ENCODE results near the gene HTATIP2.
"Not testable (repeated sequence)": the region's sequence is repeated elsewhere in the genome, so short reads cannot be mapped to it uniquely, and the experiment has no call there.

The HTATIP2 gene

GRCh38 chr11:20363500-20364340 is at the start of gene HTATIP2:
TSS of gene HTATIP2 (plus strand) at chr11:20363714. CDS start at chr11:20364238, 524 bp downstream.
- peak; percentile 79 for DNase-seq

GRCh38 chr11:20315800-20316199 is 47.7 kb upstream of the HTATIP2 start:
- DNase-seq: no peak

- no peak for DNase-seq
These were observed 42.3 kb upstream of the HTATIP2 start for GRCh38 chr11:20321177-20321576.

GRCh38 chr11:20327377-20327935 is 36.1 kb upstream of the HTATIP2 start:
- DNase-seq: no peak

- DNase-seq: no peak
These were observed 27.5 kb upstream of the HTATIP2 start for GRCh38 chr11:20336056-20336455.

- no peak for DNase-seq
These were observed 25.9 kb upstream of the HTATIP2 start for GRCh38 chr11:20337526-20338154.

- no peak for DNase-seq
These were observed 21.0 kb upstream of the HTATIP2 start for GRCh38 chr11:20342347-20343141.

- no peak for DNase-seq
These were observed 12.4 kb upstream of the HTATIP2 start for GRCh38 chr11:20351136-20351535.

- no peak for DNase-seq
These were observed 11.7 kb upstream of the HTATIP2 start for GRCh38 chr11:20351751-20352262.

GRCh38 chr11:20353829-20354434 is 9.6 kb upstream of the HTATIP2 start:
- peak; percentile 24 for DNase-seq

GRCh38 chr11:20355221-20356219 is 8.0 kb upstream of the HTATIP2 start:
- DNase-seq: peak; percentile 35

GRCh38 chr11:20357150-20357549 is 6.4 kb upstream of the HTATIP2 start:
- no peak for DNase-seq

GRCh38 chr11:20360650-20361049 is 2.9 kb upstream of the HTATIP2 start:
- peak; percentile 19 for DNase-seq

GRCh38 chr11:20362481-20362880 is 1.0 kb upstream of the HTATIP2 start:
- DNase-seq: no peak

- no peak for DNase-seq
These were observed 390 bp upstream of the HTATIP2 start for GRCh38 chr11:20363149-20363499.

GRCh38 chr11:20364341-20364792 is 853 bp downstream of the HTATIP2 start:
- DNase-seq: no peak

- not testable (repeated sequence) for DNase-seq
These were observed 2.0 kb downstream of the HTATIP2 start for GRCh38 chr11:20365465-20365864.

GRCh38 chr11:20367313-20367948 is 3.9 kb downstream of the HTATIP2 start:
- DNase-seq: peak; percentile 75

- DNase-seq: no peak
These were observed 4.9 kb downstream of the HTATIP2 start for GRCh38 chr11:20368438-20368837.

GRCh38 chr11:20369826-20370225 is 6.3 kb downstream of the HTATIP2 start:
- no peak for DNase-seq
